Measurements from ENCODE around the gene LAMA4.

Gene LAMA4

GRCh38 chr6:112190164-112190563, 64.2 kb downstream of the LAMA4 start:
- in situ Hi-C loops (cut with HindIII; ENCODE audit: low sequenced_read_pairs): no loop called here
- H3K4me3 ChIP-seq (ENCODE audit: low read depth, low read length): no peak overlapping the region
- no peak for DNase-seq (ENCODE audit: low read depth)
- TF ChIP-seq CTCF (IDR thresholded peaks at IDR 0.05; ENCODE audit: low read depth, low read length, missing control alignments): no peak

- TF ChIP-seq CTCF (IDR thresholded peaks at IDR 0.05; ENCODE audit: low read depth, low read length, missing control alignments): no peak
- DNase-seq (ENCODE audit: low read depth): peak; percentile 31
- H3K4me3 ChIP-seq (ENCODE audit: low read depth, low read length): no peak overlapping the region
- in situ Hi-C loops (cut with HindIII; ENCODE audit: low sequenced_read_pairs): no loop called here
These were observed 64.9 kb downstream of the LAMA4 start for GRCh38 chr6:112189494-112189893.

- in situ Hi-C loops (cut with HindIII; ENCODE audit: low sequenced_read_pairs): no loop called here
- no peak overlapping the region for H3K4me3 ChIP-seq (ENCODE audit: low read depth, low read length)
- DNase-seq (ENCODE audit: low read depth): peak; percentile 76
- TF ChIP-seq CTCF (IDR thresholded peaks at IDR 0.05; ENCODE audit: low read depth, low read length, missing control alignments): no peak
These were observed 65.5 kb downstream of the LAMA4 start for GRCh38 chr6:112188906-112189305.

GRCh38 chr6:112187736-112188135, 66.6 kb downstream of the LAMA4 start:
- no peak for DNase-seq (ENCODE audit: low read depth)
- H3K4me3 ChIP-seq (ENCODE audit: low read depth, low read length): no peak overlapping the region
- no peak for TF ChIP-seq CTCF (IDR thresholded peaks at IDR 0.05; ENCODE audit: low read depth, low read length, missing control alignments)
- in situ Hi-C loops (cut with HindIII; ENCODE audit: low sequenced_read_pairs): no loop called here

GRCh38 chr6:112184951-112185350, 69.4 kb downstream of the LAMA4 start:
- no peak overlapping the region for H3K4me3 ChIP-seq (ENCODE audit: low read depth, low read length)
- no peak for TF ChIP-seq CTCF (IDR thresholded peaks at IDR 0.05; ENCODE audit: low read depth, low read length, missing control alignments)
- in situ Hi-C loops (cut with HindIII; ENCODE audit: low sequenced_read_pairs): no loop called here
- DNase-seq (ENCODE audit: low read depth): no peak

- TF ChIP-seq CTCF (IDR thresholded peaks at IDR 0.05; ENCODE audit: low read depth, low read length, missing control alignments): no peak
- in situ Hi-C loops (cut with HindIII; ENCODE audit: low sequenced_read_pairs): no loop called here
- DNase-seq (ENCODE audit: low read depth): peak; percentile 89
- no peak overlapping the region for H3K4me3 ChIP-seq (ENCODE audit: low read depth, low read length)
These were observed 71.1 kb downstream of the LAMA4 start for GRCh38 chr6:112183271-112183671.

GRCh38 chr6:112181130-112181529, 73.2 kb downstream of the LAMA4 start:
- in situ Hi-C loops (cut with HindIII; ENCODE audit: low sequenced_read_pairs): no loop called here
- TF ChIP-seq CTCF (IDR thresholded peaks at IDR 0.05; ENCODE audit: low read depth, low read length, missing control alignments): no peak
- no peak overlapping the region for H3K4me3 ChIP-seq (ENCODE audit: low read depth, low read length)
- DNase-seq (ENCODE audit: low read depth): no peak

All from astrocyte of the cerebellum (primary cell).